ENCODE data around the gene FANCB.

DNA sequence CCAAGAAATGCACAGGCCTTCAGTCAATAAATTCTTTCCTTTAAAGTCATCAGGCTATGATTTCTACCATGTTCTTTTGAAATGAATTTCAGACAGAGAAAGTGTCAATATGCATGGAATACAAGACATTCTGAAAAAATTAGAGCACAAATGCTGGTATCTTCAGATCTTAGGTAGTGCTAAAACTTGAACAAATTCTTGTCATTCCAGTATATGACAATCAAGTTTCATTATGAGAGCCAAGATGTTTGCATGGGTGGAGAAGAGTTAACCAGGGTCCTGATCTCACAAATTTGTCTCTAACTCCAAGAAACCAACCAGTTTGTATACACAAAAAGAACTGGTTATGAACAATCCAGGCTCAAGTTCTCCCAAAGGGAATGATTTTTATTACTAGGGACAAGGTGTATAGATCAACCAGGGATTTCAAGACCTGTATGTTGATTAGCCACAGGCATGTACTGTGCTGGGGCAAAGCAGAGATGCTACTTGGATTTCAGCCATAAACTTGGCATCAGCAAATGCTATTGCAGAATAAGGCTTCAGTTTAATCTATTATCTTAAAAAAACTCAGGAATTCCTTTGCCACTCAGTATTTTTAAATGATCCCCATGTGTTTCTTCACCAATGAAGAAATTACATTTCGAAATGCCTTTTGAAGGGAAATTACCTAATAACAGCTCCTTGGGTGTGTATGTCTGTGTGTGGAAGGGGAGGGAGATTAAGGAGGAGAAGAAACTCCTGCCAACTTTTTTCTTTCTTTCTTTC, 69.7 kb downstream of the FANCB start:
- TF ChIP-seq SP1 (IDR thresholded peaks at IDR 0.05) (no peak), CTCF (IDR thresholded peaks at IDR 0.05; ENCODE audit: low read depth, low read length, missing input control) (no peak), JUND (IDR thresholded peaks at IDR 0.05) (no peak), EGR1 (IDR thresholded peaks at IDR 0.05; ENCODE audit: low read depth in 2 of 2) (no peak), REST (IDR thresholded peaks at IDR 0.05) (no peak), NR2F2 (IDR thresholded peaks at IDR 0.05) (no peak)
- TF ChIP-seq, protein P1, sequence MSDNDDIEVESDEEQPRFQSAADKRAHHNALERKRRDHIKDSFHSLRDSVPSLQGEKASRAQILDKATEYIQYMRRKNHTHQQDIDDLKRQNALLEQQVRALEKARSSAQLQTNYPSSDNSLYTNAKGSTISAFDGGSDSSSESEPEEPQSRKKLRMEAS (IDR thresholded peaks at IDR 0.05): no peak

All from liver (tissue), 3 donors.